ENCODE results near the gene SCML1. TPM values are rescaled to one million over a fixed set of nuclear protein-coding genes. Genes with fewer than 3 reads are reported as not detected.

SCML1 gene
- total RNA-seq, 4 donors from 2014 or later = 7.3 to 26.7 (median 8.6) TPM

DNA sequence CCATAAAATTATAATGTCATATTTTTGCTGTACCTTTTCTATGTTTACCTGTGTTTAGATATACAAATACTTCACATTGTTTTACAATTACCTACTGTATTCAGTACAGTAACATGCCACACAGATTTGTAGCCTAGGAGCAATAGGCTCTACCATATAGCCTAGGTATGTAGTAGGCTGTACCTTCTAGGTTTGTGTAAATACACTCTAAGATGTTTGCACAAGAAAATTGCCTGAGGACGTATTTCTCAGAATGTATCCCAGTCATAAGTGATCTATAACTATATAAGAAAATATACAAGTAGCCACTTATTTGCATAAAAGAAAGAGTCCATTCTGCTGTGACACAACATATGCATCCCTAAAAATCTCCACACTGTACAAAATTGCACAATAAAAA is 36.3 kb upstream of the SCML1 start:
- TF ChIP-seq POLR2AphosphoS5 (IDR thresholded peaks at IDR 0.05) (no peak), POLR2A (IDR thresholded peaks at IDR 0.05) (no peak), EP300 (IDR thresholded peaks at IDR 0.05) (no peak), CTCF (IDR thresholded peaks at IDR 0.05) (no peak)
- H3K27me3 ChIP-seq = no peaks in the 10 kb centered on the region
- DNase-seq (ENCODE audit: low spot score in 2 of 2) = no peak
- WGBS = 88% methylated on average over 1 of the region's 1 CpG
- H3K4me1 ChIP-seq = no peaks in the 10 kb centered on the region
- H3K9me3 ChIP-seq = no peaks in the 10 kb centered on the region
- H3K4me3 ChIP-seq = no peak overlapping the region
- no peak overlapping the region for H3K27ac ChIP-seq
- H3K36me3 ChIP-seq = no peaks in the 10 kb centered on the region

- Histone ChIP-seq H3K9me3 (no peaks in the 10 kb centered on the region), H3K4me1 (no peaks in the 10 kb centered on the region), H3K4me3 (no peak overlapping the region), H3K36me3 (no peaks in the 10 kb centered on the region), H3K27ac (no peak overlapping the region), H3K27me3 (no peaks in the 10 kb centered on the region)
- TF ChIP-seq EP300 (IDR thresholded peaks at IDR 0.05) (no peak), CTCF (IDR thresholded peaks at IDR 0.05) (no peak), POLR2A (IDR thresholded peaks at IDR 0.05) (no peak), POLR2AphosphoS5 (IDR thresholded peaks at IDR 0.05) (no peak)
- DNase-seq (ENCODE audit: low spot score in 2 of 2) = no peak
- 72% methylated on average over 2 of the region's 2 CpGs for WGBS
These were observed 34.1 kb upstream of the SCML1 start for GRCh38 chrX:17703201-17703600.

GRCh38 chrX:17705211-17705610 is 32.1 kb upstream of the SCML1 start:
- H3K4me3 ChIP-seq = no peak overlapping the region
- no peaks in the 10 kb centered on the region for H3K4me1 ChIP-seq
- DNase-seq (ENCODE audit: low spot score in 2 of 2) = no peak
- TF ChIP-seq CTCF (IDR thresholded peaks at IDR 0.05) (no peak), POLR2A (IDR thresholded peaks at IDR 0.05) (no peak), EP300 (IDR thresholded peaks at IDR 0.05) (no peak)
- H3K9me3 ChIP-seq = no peaks in the 10 kb centered on the region
- WGBS = 83% methylated on average over 2 of the region's 2 CpGs
- no peaks in the 10 kb centered on the region for H3K36me3 ChIP-seq
- H3K27ac ChIP-seq = no peak overlapping the region
- no peaks in the 10 kb centered on the region for H3K27me3 ChIP-seq

GRCh38 chrX:17706676-17707075 is 30.6 kb upstream of the SCML1 start:
- Histone ChIP-seq H3K4me1 (no peaks in the 10 kb centered on the region), H3K27ac (no peak overlapping the region), H3K9me3 (no peaks in the 10 kb centered on the region), H3K4me3 (no peak overlapping the region), H3K36me3 (no peaks in the 10 kb centered on the region), H3K27me3 (no peaks in the 10 kb centered on the region)
- whole genome bisulfite sequencing = 75% methylated on average over 4 of the region's 4 CpGs
- no peak for TF ChIP-seq EP300 (IDR thresholded peaks at IDR 0.05)
- TF ChIP-seq POLR2AphosphoS5 (IDR thresholded peaks at IDR 0.05) = no peak
- TF ChIP-seq POLR2A (IDR thresholded peaks at IDR 0.05) = no peak
- TF ChIP-seq CTCF (IDR thresholded peaks at IDR 0.05) = no peak
- no peak for DNase-seq (ENCODE audit: low spot score in 2 of 2)

GRCh38 chrX:17707731-17708130 is 29.6 kb upstream of the SCML1 start:
- DNase-seq (ENCODE audit: low spot score in 2 of 2) = no peak
- TF ChIP-seq POLR2AphosphoS5 (IDR thresholded peaks at IDR 0.05) (no peak), POLR2A (IDR thresholded peaks at IDR 0.05) (no peak), EP300 (IDR thresholded peaks at IDR 0.05) (no peak), CTCF (IDR thresholded peaks at IDR 0.05) (no peak)
- H3K9me3 ChIP-seq = no peaks in the 10 kb centered on the region
- H3K27ac ChIP-seq = no peak overlapping the region
- H3K36me3 ChIP-seq = no peaks in the 10 kb centered on the region
- no peak overlapping the region for H3K4me3 ChIP-seq
- WGBS = 69% methylated on average over 3 of the region's 3 CpGs
- no peaks in the 10 kb centered on the region for H3K27me3 ChIP-seq
- no peaks in the 10 kb centered on the region for H3K4me1 ChIP-seq
